ENCODE data around the gene STAG1.
"Not testable (repeated sequence)": the region's sequence is repeated elsewhere in the genome, so short reads cannot be mapped to it uniquely, and the experiment has no call there.

Gene STAG1

GRCh38 chr3:136642711-136643110, 109.5 kb downstream of the STAG1 start:
- DNase-seq, result no peak

GRCh38 chr3:136639069-136639468, 113.1 kb downstream of the STAG1 start:
- no peak for DNase-seq

DNA sequence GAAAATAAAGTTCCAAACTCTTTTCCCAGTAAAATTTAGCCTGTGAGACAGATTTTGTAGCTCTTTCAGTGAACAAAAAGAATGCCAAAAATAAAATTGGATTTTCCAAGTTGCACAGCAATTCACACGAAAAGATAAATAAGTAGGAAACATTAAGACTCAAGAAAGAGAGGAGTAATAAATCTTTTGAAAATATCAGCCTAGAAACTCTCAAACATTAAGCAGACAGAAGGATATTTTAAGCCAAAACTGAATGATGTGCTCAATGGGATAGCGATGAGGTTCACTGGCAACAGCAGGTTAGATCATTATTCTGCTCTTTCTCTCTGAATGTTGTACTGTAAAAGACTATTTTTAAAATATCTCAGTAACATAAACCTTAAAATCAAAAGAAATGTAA, 115.0 kb downstream of the STAG1 start:
- DNase-seq, result no peak

DNA sequence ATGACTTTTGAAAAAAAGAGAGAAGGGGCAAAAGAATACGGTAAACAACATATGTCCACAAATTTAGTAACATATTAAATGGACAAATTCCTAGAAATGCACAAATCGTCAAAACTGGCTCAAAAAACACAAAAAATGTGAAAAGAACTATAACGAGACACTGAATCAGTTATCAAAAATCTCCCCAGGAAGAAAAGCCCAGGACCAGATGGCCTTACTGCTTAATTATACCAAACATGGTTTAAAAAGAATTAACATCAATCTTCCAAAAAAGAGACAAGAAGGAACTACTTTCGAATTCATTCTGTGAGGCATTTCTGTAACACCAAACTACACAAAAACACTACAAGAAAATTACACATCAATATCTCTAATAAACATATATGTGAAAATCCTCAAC, 117.4 kb downstream of the STAG1 start:
- DNase-seq, result no peak

GRCh38 chr3:136632625-136633081, 119.5 kb downstream of the STAG1 start:
- DNase-seq, result no peak

DNA sequence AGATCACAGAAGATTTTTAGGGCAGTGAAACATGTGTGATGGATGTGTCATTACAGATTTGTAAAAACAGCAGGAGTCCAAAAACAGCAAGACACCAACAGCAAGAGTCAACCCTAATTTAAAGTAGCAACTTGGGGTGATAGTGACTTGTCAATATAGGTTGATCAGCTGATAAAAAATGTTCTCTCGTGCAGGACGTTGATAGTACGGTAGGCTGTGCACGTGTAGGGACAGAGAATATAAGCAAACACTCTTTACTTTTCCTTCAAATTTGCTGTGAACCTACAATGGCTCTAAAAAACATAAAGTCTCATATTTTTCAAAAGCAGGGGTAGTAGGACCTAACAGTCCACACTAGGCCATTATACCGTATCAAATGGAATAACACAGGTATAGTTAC, 120.8 kb downstream of the STAG1 start:
- no peak for DNase-seq

DNA sequence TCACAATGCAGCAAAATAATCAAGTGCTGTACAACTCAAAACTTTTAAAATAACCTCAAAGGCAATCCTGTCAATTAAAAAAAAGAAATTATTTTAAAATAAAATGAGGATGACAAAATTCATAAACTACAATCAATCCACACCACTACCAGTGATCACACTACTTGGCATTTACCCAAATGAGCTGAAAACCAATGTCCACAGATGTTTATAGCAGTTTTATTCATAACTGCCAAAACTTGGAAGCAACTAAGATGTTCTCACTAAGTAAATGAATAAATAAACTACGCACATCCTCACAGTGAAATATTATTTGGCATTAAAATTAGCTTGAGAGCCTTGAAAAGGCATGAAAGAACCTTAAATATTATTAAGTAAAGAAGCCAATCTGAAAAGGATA, 121.3 kb downstream of the STAG1 start:
- no peak for DNase-seq

DNA sequence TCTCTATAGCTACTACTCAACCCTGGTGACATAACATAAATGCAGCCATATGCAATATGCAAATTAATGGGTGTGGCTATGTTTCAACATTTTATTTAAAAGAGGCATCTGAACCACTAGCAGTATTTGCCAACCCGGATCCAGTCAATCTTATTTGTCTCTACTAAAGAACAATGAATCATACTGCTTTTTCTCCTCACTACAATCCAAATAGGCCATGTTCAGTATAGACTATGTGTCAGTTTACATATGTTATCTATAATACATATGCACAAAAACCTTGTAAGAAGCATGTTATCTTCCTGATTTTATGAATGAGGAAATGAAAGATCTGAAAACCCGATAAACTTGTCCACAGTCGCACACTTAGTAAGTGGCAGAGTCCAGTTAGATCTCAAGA, 125.7 kb downstream of the STAG1 start:
- no peak for DNase-seq

- no peak for DNase-seq
Measured at GRCh38 chr3:136624894-136625815, 127.0 kb downstream of the STAG1 start.

DNA sequence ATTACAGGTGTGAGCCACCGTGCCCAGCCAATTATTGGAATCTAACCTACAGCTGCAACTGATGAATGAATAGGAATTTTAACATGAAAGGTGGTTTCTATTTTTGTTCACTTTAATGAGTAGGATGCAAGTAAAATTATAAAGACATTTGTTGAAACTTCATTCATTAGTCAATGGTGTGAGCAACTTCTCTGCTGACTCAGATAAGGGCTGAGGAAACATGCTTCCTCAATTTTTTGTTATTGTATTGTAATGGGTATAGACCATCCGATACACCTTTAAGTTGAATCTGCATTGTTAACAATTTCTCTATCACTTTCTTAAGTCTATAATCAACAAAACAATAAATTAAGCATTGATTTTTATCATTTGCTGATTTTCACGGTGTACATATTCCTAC, 127.8 kb downstream of the STAG1 start:
- DNase-seq, result no peak

DNA sequence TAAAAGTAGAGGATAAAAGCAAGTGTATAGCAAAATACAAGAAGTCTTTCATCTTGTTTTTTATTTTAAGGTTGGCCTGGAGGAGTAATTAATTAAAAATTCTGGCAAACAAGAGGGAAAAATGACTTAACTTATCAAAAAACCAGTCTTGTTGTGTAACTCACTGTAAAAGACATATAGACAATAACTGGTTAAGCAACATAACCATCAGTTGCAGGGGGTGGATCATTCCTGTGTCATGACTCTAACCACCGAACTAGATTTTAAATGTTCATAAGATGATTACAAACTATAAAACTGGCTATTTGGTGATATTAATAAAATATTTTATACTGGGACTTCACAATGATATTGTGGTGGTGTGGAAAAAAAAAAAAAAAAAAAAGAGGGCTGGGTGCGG, 130.6 kb downstream of the STAG1 start:
- no peak for DNase-seq

GRCh38 chr3:136620436-136620835, 131.7 kb downstream of the STAG1 start:
- DNase-seq, result no peak

DNA sequence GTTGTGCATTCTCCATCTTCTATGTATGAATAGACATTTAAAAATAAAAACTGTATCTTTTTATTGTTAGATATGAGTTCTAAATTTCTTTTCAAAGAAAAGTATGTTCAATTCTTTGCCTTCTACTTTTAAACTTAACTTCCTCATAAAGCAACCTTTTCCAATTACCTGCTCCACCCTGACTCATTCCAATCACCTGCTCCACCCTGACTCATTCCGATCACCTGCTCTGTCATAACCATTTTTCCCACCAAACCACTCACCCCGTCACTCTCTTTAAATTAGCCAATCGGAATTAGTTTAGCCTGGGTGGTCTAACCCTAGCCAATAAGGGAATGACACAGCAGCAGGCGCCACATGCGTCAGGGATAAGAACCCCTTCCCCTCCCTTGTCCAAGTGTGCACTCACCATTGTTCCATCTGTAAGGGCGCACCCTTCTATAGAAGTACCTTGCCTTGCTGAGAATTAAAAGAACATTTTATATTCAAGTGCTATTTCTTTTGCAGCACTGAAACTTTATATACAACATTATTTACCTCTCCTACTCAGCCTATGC, 134.1 kb downstream of the STAG1 start:
- not testable (repeated sequence) for DNase-seq

GRCh38 chr3:136617198-136617597, 135.0 kb downstream of the STAG1 start:
- DNase-seq, result no peak

DNA sequence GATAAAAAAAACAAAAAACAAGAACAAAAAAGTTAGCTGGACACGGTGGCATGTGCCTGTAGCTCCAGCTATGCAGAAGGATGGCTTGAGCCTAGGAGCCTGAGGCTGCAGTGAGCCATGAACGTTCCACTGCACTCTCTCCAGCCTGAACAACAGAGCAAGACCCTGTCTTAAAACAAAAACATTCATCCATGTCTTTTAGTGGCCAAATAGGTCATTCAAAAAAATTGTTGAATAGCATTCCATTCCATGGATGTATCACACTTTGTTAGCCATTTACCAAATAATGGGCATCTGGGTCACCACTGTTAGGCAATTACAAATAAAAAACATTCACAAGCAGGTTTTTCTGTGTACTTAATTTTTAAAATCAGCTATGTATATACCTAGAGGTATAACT, 139.7 kb downstream of the STAG1 start:
- no peak for DNase-seq

- DNase-seq, result no peak
Measured at GRCh38 chr3:136606990-136607389, 145.2 kb downstream of the STAG1 start.

GRCh38 chr3:136606216-136606615, 146.0 kb downstream of the STAG1 start:
- not testable (repeated sequence) for DNase-seq

GRCh38 chr3:136604961-136605360, 147.2 kb downstream of the STAG1 start:
- DNase-seq, result no peak

GRCh38 chr3:136602818-136603217, 149.4 kb downstream of the STAG1 start:
- no peak for DNase-seq

DNA sequence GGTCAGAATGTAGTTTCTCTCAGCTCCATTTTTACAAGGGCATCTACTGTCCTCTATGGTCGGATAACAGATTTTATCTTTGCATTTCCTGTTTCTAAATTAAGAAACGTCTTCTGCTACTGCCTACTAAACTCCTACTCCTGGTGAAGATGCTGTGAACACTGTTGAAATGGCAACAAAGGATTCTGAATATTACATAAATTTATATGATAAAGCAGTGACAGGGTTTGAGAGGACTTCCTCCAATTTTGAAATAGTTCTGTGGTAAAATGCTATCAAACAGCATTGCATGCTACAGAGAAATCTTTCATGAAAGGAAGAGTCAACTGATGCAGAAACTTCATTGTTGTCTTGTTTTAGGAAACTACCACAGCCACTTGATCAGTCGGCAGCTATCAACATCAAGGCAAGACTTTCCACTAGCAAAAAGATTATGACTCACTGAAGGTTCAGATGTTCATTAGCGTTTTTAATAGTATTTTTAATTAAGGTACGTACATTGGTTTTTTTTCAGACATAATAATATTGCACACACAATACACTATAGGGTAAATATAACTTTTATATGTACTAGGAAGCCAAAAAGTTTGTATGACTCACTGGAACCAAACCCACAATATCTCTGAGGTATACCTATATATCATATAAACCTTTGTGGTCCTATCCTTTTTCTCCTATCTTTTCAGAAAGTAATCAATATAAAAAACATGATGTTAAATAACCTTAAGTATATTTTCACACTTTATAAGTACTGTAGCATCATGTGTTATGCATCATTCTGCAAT, 156.1 kb downstream of the STAG1 start:
- no peak for DNase-seq

- no peak for DNase-seq
Measured at GRCh38 chr3:136586580-136586979, 165.6 kb downstream of the STAG1 start.

GRCh38 chr3:136584728-136585127, 167.4 kb downstream of the STAG1 start:
- DNase-seq, result no peak

DNA sequence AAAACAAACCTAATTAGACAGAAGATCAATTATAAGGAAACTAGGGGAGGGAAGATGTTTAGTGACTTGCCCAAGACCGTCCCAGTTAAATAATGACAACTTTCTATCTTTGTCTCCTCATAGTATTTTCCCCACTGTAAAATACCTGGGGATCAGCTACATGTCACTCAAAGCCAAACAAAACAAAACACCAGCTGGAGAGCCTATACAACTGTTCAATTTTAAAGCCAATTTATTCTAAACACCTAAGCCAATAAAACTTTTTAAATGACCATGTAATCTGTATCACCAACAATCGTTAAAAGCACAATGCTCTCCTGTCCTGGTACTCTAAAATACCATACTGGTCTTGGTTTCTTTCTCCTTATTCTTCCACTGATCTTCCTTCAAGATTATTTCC, 168.4 kb downstream of the STAG1 start:
- no peak for DNase-seq

- no peak for DNase-seq
Measured at GRCh38 chr3:136577791-136578190, 174.4 kb downstream of the STAG1 start.

Measured in NCI-H1417 treated with DMSO at 0.1 percent for 48 hours (cell line).